Sigmoid colon (tissue), 4 donors: ENCODE measurements around the gene GPR27.

ENCODE experiments used
- CTCF ChIP-seq, 4 experiments: fragments of 450-650 bp in 3 of 4; fragments of 200-600 bp in 1 of 4; IDR thresholded peaks; one replicate each; pipeline ENCODE4 v1.5.1; 2016 to 2019; ENCODE audit warnings: antibody characterized with exemption in 4 of 4, mild to moderate bottlenecking in 3 of 4, moderate library complexity in 2 of 4
- POLR2A ChIP-seq, 2 donors: fragments of 450-650 bp; IDR thresholded peaks; one replicate each; pipeline ENCODE4 v1.6.1; 2016; ENCODE audit warnings: antibody characterized with exemption in 2 of 2, mild to moderate bottlenecking in 2 of 2, moderate library complexity in 2 of 2
- POLR2AphosphoS5 ChIP-seq, 4 donors: sonication (generic); formaldehyde crosslinking; IDR thresholded peaks; one replicate each; pipeline ENCODE4 v1.6.1; 2017; ENCODE audit warnings: antibody characterized with exemption in 4 of 4

- TF ChIP-seq CTCF (IDR thresholded peaks at IDR 0.05): no peak
- TF ChIP-seq POLR2A (IDR thresholded peaks at IDR 0.05): no peak
- TF ChIP-seq POLR2AphosphoS5 (IDR thresholded peaks at IDR 0.05): no peak
These were observed 11.0 kb upstream of the GPR27 start for GRCh38 chr3:71742621-71743020.
